SK-N-SH (cell line): Measurements from ENCODE around the gene FANCI.

Source experiments
- MXI1 ChIP-seq: IDR thresholded peaks from 2 replicates; pipeline ENCODE4 v1.6.1; 2012; ENCODE audit warnings: mild to moderate bottlenecking, low read depth, low read length, improper control_type of control experiment
- TF ChIP-seq, protein P1 (sequence below): fragments of 200-600 bp; sonication (generic); IDR thresholded peaks from 2 replicates; pipeline ENCODE4 v1.6.1; 2017; ENCODE audit warnings: antibody characterized with exemption, mild to moderate bottlenecking, moderate library complexity

DNA sequence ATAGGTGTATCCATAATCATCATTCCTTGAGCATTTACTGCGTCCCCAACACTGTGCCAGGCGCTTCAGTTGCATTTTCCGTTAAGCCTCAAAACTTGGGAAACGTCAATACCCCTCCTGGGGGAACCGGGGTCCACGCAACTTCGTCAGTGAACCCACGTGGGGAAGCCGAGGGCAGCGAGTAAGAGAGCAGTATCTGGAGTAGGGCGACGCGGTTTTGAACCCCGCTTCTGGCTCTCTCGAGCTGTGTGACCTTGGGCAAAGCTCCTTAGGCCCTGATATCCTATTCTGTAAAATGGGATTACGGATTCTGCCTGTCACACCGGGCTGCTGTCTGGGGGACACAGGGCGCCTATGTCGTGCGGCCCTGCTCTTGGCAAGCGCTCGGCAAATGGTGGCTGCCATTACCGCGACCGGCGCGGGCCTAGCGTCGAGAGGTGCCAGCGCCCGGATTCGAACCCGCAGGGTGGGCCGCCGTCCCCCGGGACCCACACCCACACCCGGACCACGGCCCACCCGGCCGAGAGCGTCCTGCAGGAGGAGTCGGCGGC is 90.3 kb downstream of the FANCI start:
- TF ChIP-seq, protein P1, sequence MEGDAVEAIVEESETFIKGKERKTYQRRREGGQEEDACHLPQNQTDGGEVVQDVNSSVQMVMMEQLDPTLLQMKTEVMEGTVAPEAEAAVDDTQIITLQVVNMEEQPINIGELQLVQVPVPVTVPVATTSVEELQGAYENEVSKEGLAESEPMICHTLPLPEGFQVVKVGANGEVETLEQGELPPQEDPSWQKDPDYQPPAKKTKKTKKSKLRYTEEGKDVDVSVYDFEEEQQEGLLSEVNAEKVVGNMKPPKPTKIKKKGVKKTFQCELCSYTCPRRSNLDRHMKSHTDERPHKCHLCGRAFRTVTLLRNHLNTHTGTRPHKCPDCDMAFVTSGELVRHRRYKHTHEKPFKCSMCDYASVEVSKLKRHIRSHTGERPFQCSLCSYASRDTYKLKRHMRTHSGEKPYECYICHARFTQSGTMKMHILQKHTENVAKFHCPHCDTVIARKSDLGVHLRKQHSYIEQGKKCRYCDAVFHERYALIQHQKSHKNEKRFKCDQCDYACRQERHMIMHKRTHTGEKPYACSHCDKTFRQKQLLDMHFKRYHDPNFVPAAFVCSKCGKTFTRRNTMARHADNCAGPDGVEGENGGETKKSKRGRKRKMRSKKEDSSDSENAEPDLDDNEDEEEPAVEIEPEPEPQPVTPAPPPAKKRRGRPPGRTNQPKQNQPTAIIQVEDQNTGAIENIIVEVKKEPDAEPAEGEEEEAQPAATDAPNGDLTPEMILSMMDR = no peak
- TF ChIP-seq MXI1 = no peak
